ENCODE measurements around the gene IGF1R. TPM values are rescaled to one million over a fixed set of nuclear protein-coding genes. Genes with fewer than 3 reads are reported as not detected.

Gene IGF1R
- total RNA-seq, 1 donor from 2014 or later, result 62.7 TPM

GRCh38 chr15:98692213-98692612 lies 43.9 kb downstream of the IGF1R start:
- no peak for DNase-seq (ENCODE audit: low read depth)
- Histone ChIP-seq H3K27me3 (ENCODE audit: control insufficient read depth, insufficient read depth, low read length) (no peaks in the 10 kb centered on the region), H3K36me3 (ENCODE audit: control insufficient read depth, insufficient read depth, low read length) (no peaks in the 10 kb centered on the region), H3K4me3 (ENCODE audit: low read depth, low read length) (no peak overlapping the region)
- TF ChIP-seq, protein P1, sequence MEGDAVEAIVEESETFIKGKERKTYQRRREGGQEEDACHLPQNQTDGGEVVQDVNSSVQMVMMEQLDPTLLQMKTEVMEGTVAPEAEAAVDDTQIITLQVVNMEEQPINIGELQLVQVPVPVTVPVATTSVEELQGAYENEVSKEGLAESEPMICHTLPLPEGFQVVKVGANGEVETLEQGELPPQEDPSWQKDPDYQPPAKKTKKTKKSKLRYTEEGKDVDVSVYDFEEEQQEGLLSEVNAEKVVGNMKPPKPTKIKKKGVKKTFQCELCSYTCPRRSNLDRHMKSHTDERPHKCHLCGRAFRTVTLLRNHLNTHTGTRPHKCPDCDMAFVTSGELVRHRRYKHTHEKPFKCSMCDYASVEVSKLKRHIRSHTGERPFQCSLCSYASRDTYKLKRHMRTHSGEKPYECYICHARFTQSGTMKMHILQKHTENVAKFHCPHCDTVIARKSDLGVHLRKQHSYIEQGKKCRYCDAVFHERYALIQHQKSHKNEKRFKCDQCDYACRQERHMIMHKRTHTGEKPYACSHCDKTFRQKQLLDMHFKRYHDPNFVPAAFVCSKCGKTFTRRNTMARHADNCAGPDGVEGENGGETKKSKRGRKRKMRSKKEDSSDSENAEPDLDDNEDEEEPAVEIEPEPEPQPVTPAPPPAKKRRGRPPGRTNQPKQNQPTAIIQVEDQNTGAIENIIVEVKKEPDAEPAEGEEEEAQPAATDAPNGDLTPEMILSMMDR (IDR thresholded peaks at IDR 0.05; ENCODE audit: insufficient read depth, low read length, poor library complexity, severe bottlenecking), result no peak

GRCh38 chr15:98694161-98694560 lies 45.8 kb downstream of the IGF1R start:
- Histone ChIP-seq H3K36me3 (ENCODE audit: control insufficient read depth, insufficient read depth, low read length) (no peaks in the 10 kb centered on the region), H3K27me3 (ENCODE audit: control insufficient read depth, insufficient read depth, low read length) (no peaks in the 10 kb centered on the region), H3K4me3 (ENCODE audit: low read depth, low read length) (no peak overlapping the region)
- DNase-seq (ENCODE audit: low read depth), result no peak
- TF ChIP-seq, protein P1 (IDR thresholded peaks at IDR 0.05; ENCODE audit: insufficient read depth, low read length, poor library complexity, severe bottlenecking), result no peak

GRCh38 chr15:98698792-98699191 lies 50.5 kb downstream of the IGF1R start:
- TF ChIP-seq, protein P1 (IDR thresholded peaks at IDR 0.05; ENCODE audit: insufficient read depth, low read length, poor library complexity, severe bottlenecking), result no peak
- DNase-seq (ENCODE audit: low read depth), result no peak
- no peak overlapping the region for H3K4me3 ChIP-seq (ENCODE audit: low read depth, low read length)
- no peaks in the 10 kb centered on the region for H3K36me3 ChIP-seq (ENCODE audit: control insufficient read depth, insufficient read depth, low read length)
- no peaks in the 10 kb centered on the region for H3K27me3 ChIP-seq (ENCODE audit: control insufficient read depth, insufficient read depth, low read length)

GRCh38 chr15:98699591-98700424 lies 51.5 kb downstream of the IGF1R start:
- H3K27me3 ChIP-seq (ENCODE audit: control insufficient read depth, insufficient read depth, low read length), result no peaks in the 10 kb centered on the region
- no peak overlapping the region for H3K4me3 ChIP-seq (ENCODE audit: low read depth, low read length)
- H3K36me3 ChIP-seq (ENCODE audit: control insufficient read depth, insufficient read depth, low read length), result no peaks in the 10 kb centered on the region
- no peak for DNase-seq (ENCODE audit: low read depth)
- TF ChIP-seq, protein P1 (IDR thresholded peaks at IDR 0.05; ENCODE audit: insufficient read depth, low read length, poor library complexity, severe bottlenecking), result no peak

DNA sequence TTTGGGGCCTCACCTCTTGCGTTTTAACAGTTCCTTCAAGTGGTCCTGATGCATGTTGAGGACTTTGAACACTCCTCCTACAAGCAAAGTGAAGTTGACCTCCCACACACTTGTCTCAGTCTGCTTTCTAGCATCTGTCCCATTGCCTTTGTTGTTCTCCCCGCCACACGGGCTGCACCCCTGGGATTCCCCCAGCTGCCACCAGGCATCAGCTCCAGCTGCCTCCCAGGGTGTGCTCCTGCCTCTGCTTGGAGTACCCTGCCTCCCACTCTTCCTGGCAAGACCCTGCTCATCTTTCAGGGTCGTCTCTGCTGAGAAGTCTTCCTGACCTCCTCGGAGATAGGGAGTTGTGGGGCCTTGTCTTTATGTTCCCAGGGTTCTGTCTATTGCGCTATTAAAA lies 52.2 kb downstream of the IGF1R start:
- Histone ChIP-seq H3K36me3 (ENCODE audit: control insufficient read depth, insufficient read depth, low read length) (no peaks in the 10 kb centered on the region), H3K27me3 (ENCODE audit: control insufficient read depth, insufficient read depth, low read length) (no peaks in the 10 kb centered on the region), H3K4me3 (ENCODE audit: low read depth, low read length) (no peak overlapping the region)
- TF ChIP-seq, protein P1 (IDR thresholded peaks at IDR 0.05; ENCODE audit: insufficient read depth, low read length, poor library complexity, severe bottlenecking), result no peak
- DNase-seq (ENCODE audit: low read depth), result no peak
